Measurements from ENCODE around the gene PIAS4. TPM values are rescaled to one million over a fixed set of nuclear protein-coding genes. Genes with fewer than 3 reads are reported as not detected.

The PIAS4 gene
- total and polyA plus RNA-seq, 9 of the 15 experiments (the other 6 are each of a cell fraction or from before 2014, with no cell fraction given), result 0.27 to 34.9 (median 14.4) TPM

DNA sequence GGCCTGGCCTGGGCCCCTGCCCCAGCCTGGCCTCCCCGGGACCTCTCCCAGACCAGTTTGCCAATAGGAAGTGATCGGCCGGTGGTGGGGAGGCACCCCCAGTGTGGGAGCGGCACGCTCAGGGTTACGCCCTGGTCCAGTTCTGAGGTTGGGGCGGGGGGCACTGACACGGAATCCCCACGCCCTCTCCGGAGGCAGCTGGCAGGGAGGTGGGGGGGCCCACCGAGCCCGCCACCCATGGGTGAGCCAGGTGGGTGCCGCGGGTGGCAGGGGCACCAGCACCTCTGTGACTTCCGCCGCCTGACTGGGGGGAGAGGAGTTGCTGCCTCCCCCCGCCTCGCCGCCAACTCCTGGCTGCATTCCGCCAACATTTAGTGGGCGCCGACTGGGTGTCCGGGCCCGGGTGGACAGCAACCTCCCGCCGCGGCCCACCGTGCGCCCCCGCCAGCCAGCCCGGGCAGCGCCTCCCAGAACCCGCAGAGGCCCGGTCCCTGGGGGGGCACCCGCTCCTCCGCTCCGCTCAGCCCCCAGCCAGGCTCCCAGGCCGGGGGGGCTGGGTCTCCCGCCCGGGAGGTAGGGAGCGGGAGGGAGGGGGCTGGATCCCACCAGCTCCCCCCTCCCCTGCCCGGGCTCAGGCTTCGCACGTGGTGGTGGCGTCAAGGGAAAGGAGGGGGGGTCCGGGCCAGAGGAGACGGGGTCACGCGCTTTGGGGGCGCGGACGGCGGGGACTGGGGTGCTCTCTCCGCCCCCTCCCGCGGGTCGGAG, 57.1 kb downstream of the PIAS4 start (continued):
- TF ChIP-seq ARID2 (IDR thresholded peaks at IDR 0.05) (no peak), MBD2 (IDR thresholded peaks at IDR 0.05; ENCODE audit: borderline replicate concordance, low read depth) (no peak), XRCC5 (IDR thresholded peaks at IDR 0.05; ENCODE audit: low read depth, low read length) (no peak), BRD4 (IDR thresholded peaks at IDR 0.05) (no peak), NR2C1 (IDR thresholded peaks at IDR 0.05) (no peak), NR2C1 (tag; IDR thresholded peaks at IDR 0.05) (no peak), PPARD (CRISPR knock-in tag; IDR thresholded peaks at IDR 0.05) (no peak), TCF7 (IDR thresholded peaks at IDR 0.05; ENCODE audit: borderline replicate concordance) (0 out of 2 replicates have a peak, but pooled peaks have one; percentile 39), CEBPG (CRISPR knock-in tag; IDR thresholded peaks at IDR 0.05) (no peak), CEBPG (tag; conservative IDR thresholded peaks at IDR 0.05 in 1 of 2, IDR thresholded peaks at IDR 0.05 in 1 of 2) (no peak), POU5F1 (IDR thresholded peaks at IDR 0.05; ENCODE audit: borderline replicate concordance, low read depth, low read length, partially characterized antibody) (no peak), SMAD1 (IDR thresholded peaks at IDR 0.05; ENCODE audit: low read depth, low read length, partially characterized antibody) (no peak), LCOR (CRISPR knock-in tag; IDR thresholded peaks at IDR 0.05) (no peak), WHSC1 (IDR thresholded peaks at IDR 0.05; ENCODE audit: low read length) (no peak), MEF2D (tag; conservative IDR thresholded peaks at IDR 0.05; ENCODE audit: low read depth) (no peak), ZNF586 (CRISPR knock-in tag; conservative IDR thresholded peaks at IDR 0.05) (no peak)
- TF ChIP-seq, protein P1, sequence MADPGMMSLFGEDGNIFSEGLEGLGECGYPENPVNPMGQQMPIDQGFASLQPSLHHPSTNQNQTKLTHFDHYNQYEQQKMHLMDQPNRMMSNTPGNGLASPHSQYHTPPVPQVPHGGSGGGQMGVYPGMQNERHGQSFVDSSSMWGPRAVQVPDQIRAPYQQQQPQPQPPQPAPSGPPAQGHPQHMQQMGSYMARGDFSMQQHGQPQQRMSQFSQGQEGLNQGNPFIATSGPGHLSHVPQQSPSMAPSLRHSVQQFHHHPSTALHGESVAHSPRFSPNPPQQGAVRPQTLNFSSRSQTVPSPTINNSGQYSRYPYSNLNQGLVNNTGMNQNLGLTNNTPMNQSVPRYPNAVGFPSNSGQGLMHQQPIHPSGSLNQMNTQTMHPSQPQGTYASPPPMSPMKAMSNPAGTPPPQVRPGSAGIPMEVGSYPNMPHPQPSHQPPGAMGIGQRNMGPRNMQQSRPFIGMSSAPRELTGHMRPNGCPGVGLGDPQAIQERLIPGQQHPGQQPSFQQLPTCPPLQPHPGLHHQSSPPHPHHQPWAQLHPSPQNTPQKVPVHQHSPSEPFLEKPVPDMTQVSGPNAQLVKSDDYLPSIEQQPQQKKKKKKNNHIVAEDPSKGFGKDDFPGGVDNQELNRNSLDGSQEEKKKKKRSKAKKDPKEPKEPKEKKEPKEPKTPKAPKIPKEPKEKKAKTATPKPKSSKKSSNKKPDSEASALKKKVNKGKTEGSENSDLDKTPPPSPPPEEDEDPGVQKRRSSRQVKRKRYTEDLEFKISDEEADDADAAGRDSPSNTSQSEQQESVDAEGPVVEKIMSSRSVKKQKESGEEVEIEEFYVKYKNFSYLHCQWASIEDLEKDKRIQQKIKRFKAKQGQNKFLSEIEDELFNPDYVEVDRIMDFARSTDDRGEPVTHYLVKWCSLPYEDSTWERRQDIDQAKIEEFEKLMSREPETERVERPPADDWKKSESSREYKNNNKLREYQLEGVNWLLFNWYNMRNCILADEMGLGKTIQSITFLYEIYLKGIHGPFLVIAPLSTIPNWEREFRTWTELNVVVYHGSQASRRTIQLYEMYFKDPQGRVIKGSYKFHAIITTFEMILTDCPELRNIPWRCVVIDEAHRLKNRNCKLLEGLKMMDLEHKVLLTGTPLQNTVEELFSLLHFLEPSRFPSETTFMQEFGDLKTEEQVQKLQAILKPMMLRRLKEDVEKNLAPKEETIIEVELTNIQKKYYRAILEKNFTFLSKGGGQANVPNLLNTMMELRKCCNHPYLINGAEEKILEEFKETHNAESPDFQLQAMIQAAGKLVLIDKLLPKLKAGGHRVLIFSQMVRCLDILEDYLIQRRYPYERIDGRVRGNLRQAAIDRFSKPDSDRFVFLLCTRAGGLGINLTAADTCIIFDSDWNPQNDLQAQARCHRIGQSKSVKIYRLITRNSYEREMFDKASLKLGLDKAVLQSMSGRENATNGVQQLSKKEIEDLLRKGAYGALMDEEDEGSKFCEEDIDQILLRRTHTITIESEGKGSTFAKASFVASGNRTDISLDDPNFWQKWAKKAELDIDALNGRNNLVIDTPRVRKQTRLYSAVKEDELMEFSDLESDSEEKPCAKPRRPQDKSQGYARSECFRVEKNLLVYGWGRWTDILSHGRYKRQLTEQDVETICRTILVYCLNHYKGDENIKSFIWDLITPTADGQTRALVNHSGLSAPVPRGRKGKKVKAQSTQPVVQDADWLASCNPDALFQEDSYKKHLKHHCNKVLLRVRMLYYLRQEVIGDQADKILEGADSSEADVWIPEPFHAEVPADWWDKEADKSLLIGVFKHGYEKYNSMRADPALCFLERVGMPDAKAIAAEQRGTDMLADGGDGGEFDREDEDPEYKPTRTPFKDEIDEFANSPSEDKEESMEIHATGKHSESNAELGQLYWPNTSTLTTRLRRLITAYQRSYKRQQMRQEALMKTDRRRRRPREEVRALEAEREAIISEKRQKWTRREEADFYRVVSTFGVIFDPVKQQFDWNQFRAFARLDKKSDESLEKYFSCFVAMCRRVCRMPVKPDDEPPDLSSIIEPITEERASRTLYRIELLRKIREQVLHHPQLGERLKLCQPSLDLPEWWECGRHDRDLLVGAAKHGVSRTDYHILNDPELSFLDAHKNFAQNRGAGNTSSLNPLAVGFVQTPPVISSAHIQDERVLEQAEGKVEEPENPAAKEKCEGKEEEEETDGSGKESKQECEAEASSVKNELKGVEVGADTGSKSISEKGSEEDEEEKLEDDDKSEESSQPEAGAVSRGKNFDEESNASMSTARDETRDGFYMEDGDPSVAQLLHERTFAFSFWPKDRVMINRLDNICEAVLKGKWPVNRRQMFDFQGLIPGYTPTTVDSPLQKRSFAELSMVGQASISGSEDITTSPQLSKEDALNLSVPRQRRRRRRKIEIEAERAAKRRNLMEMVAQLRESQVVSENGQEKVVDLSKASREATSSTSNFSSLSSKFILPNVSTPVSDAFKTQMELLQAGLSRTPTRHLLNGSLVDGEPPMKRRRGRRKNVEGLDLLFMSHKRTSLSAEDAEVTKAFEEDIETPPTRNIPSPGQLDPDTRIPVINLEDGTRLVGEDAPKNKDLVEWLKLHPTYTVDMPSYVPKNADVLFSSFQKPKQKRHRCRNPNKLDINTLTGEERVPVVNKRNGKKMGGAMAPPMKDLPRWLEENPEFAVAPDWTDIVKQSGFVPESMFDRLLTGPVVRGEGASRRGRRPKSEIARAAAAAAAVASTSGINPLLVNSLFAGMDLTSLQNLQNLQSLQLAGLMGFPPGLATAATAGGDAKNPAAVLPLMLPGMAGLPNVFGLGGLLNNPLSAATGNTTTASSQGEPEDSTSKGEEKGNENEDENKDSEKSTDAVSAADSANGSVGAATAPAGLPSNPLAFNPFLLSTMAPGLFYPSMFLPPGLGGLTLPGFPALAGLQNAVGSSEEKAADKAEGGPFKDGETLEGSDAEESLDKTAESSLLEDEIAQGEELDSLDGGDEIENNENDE (IDR thresholded peaks at IDR 0.05; ENCODE audit: low read depth, low read length), result no peak
